ENCODE data around the gene FNIP1.

The FNIP1 gene

GRCh38 chr5:131659290-131659689 lies 137.5 kb downstream of the FNIP1 start:
- no peak for DNase-seq
- in situ Hi-C loops (cut with MboI; ENCODE audit: low pct_unique_long_range_greater_than_20kb, low sequenced_read_pairs) = no loop called here

GRCh38 chr5:131654776-131655175 lies 142.0 kb downstream of the FNIP1 start:
- no peak for DNase-seq
- in situ Hi-C loops (cut with MboI; ENCODE audit: low pct_unique_long_range_greater_than_20kb, low sequenced_read_pairs) = no loop called here

- no peak for DNase-seq
- in situ Hi-C loops (cut with MboI; ENCODE audit: low pct_unique_long_range_greater_than_20kb, low sequenced_read_pairs) = no loop called here
Measured at GRCh38 chr5:131654309-131654708, 142.5 kb downstream of the FNIP1 start.

- in situ Hi-C loops (cut with MboI; ENCODE audit: low pct_unique_long_range_greater_than_20kb, low sequenced_read_pairs) = no loop called here
- DNase-seq = no peak
Measured at GRCh38 chr5:131649161-131649560, 147.7 kb downstream of the FNIP1 start.

GRCh38 chr5:131647048-131647769 lies 149.6 kb downstream of the FNIP1 start:
- no peak for DNase-seq
- in situ Hi-C loops (cut with MboI; ENCODE audit: low pct_unique_long_range_greater_than_20kb, low sequenced_read_pairs) = no loop called here

GRCh38 chr5:131644822-131645221 lies 152.0 kb downstream of the FNIP1 start:
- DNase-seq = no peak
- in situ Hi-C loops (cut with MboI; ENCODE audit: low pct_unique_long_range_greater_than_20kb, low sequenced_read_pairs) = no loop called here

- no peak for DNase-seq
- in situ Hi-C loops (cut with MboI; ENCODE audit: low pct_unique_long_range_greater_than_20kb, low sequenced_read_pairs) = no loop called here
Measured at GRCh38 chr5:131644370-131644769, 152.4 kb downstream of the FNIP1 start.

- DNase-seq = no peak
- in situ Hi-C loops (cut with MboI; ENCODE audit: low pct_unique_long_range_greater_than_20kb, low sequenced_read_pairs) = no loop called here
Measured at GRCh38 chr5:131641494-131641893, 155.3 kb downstream of the FNIP1 start.

GRCh38 chr5:131640043-131640856 lies 156.6 kb downstream of the FNIP1 start:
- in situ Hi-C loops (cut with MboI; ENCODE audit: low pct_unique_long_range_greater_than_20kb, low sequenced_read_pairs) = no loop called here
- DNase-seq = peak; percentile 56

GRCh38 chr5:131639148-131639547 lies 157.7 kb downstream of the FNIP1 start:
- in situ Hi-C loops (cut with MboI; ENCODE audit: low pct_unique_long_range_greater_than_20kb, low sequenced_read_pairs) = no loop called here

GRCh38 chr5:131637694-131638093 lies 159.1 kb downstream of the FNIP1 start:
- peak; percentile 48 for DNase-seq
- in situ Hi-C loops (cut with MboI; ENCODE audit: low pct_unique_long_range_greater_than_20kb, low sequenced_read_pairs) = no loop called here

More at GRCh38 chr5:131639148-131639547, 157.7 kb downstream of the FNIP1 start:
- DNase-seq = no peak

- DNase-seq = no peak
- in situ Hi-C loops (cut with MboI; ENCODE audit: low pct_unique_long_range_greater_than_20kb, low sequenced_read_pairs) = no loop called here
Measured at GRCh38 chr5:131635684-131636572, 160.9 kb downstream of the FNIP1 start.

- in situ Hi-C loops (cut with MboI; ENCODE audit: low pct_unique_long_range_greater_than_20kb, low sequenced_read_pairs) = no loop called here
- peak; percentile 100 for DNase-seq
Measured at GRCh38 chr5:131634996-131635683, 161.7 kb downstream of the FNIP1 start, which contains the start of gene RAPGEF6. Gene RAPGEF6, minus strand, starts transcription at chr5:131635229. Its CDS starts 199 bp downstream, at chr5:131635030.

GRCh38 chr5:131634666-131634995 lies 162.2 kb downstream of the FNIP1 start:
- DNase-seq = peak; percentile 76
- in situ Hi-C loops (cut with MboI; ENCODE audit: low pct_unique_long_range_greater_than_20kb, low sequenced_read_pairs) = no loop called here

- no peak for DNase-seq
- in situ Hi-C loops (cut with MboI; ENCODE audit: low pct_unique_long_range_greater_than_20kb, low sequenced_read_pairs) = no loop called here
Measured at GRCh38 chr5:131634238-131634637, 162.6 kb downstream of the FNIP1 start.

GRCh38 chr5:131633830-131634229 lies 163.0 kb downstream of the FNIP1 start:
- DNase-seq = no peak
- in situ Hi-C loops (cut with MboI; ENCODE audit: low pct_unique_long_range_greater_than_20kb, low sequenced_read_pairs) = no loop called here

GRCh38 chr5:131630963-131631350 lies 165.9 kb downstream of the FNIP1 start:
- DNase-seq = no peak
- in situ Hi-C loops (cut with MboI; ENCODE audit: low pct_unique_long_range_greater_than_20kb, low sequenced_read_pairs) = no loop called here

GRCh38 chr5:131630208-131630962 lies 166.4 kb downstream of the FNIP1 start:
- in situ Hi-C loops (cut with MboI; ENCODE audit: low pct_unique_long_range_greater_than_20kb, low sequenced_read_pairs) = no loop called here
- no peak for DNase-seq

All from KBM-7 (cell line).